Endothelial cell of umbilical vein (primary cell): Measurements from ENCODE around the gene RESP18. TPM values are rescaled to one million over a fixed set of nuclear protein-coding genes. Genes with fewer than 3 reads are reported as not detected.

Experiments used
- BruUV-seq: library from RNA; stranded (reverse); fragments of 400-500 nt; replicated peaks from 2 replicates; lab custom pipeline; 2021; lab: Mats Ljungman, UMichigan
- CTCF ChIA-PET: fragments of 300-600, 350-600 bp; sonication (Branson Sonifier 250); formaldehyde crosslinking; loops from one replicate; lab custom pipeline; 2021; ENCODE audit warnings: antibody characterized with exemption, inconsistent platforms; lab: Charles Lee
- POLR2A ChIA-PET: fragments of 300-600, 350-600 bp; sonication (Branson Sonifier 250); formaldehyde crosslinking; loops from one replicate; lab custom pipeline; 2021; ENCODE audit warnings: antibody characterized with exemption, inconsistent platforms; lab: Charles Lee
- DNase-seq: peaks from one replicate; pipeline ENCODE4 v3.0.0-alpha.2; 2011; ENCODE audit warnings: low read depth, low spot score
- FAIRE-seq: peaks from 2 replicates; lab custom pipeline; 2011; peaks lifted over from hg19 to GRCh38; lab: Jason Lieb, UNC
- H2AFZ ChIP-seq: 2 replicates; pipeline ENCODE4 v1.6.0; 2012; ENCODE audit warnings: low read depth, low read length, control low read depth, inconsistent platforms
- H3K27ac ChIP-seq: 2 replicates; pipeline ENCODE4 v1.5.1; 2011; ENCODE audit warnings: low read depth, mild to moderate bottlenecking, control low read depth, low read length, moderate library complexity; ENCODE audit not compliant: insufficient read depth
- H3K27me3 ChIP-seq, 2 experiments: 2 replicates each; pipeline versions ENCODE4 v1.6.0 to v1.6.1; 2011; ENCODE audit warnings: low read length in 2 of 2, mixed read lengths in 1 of 2; ENCODE audit not compliant: control insufficient read depth in 2 of 2, insufficient read depth in 2 of 2
- H3K36me3 ChIP-seq, 2 experiments: 2 replicates in 1 of 2; 3 replicates in 1 of 2; pipeline ENCODE4 v1.5.1; 2011; ENCODE audit warnings: low read length in 2 of 2, mild to moderate bottlenecking in 1 of 2, moderate library complexity in 1 of 2; ENCODE audit not compliant: control insufficient read depth in 2 of 2, insufficient read depth in 2 of 2; ENCODE audit errors: extremely low read depth in 1 of 2
- H3K4me1 ChIP-seq: 3 replicates; pipeline ENCODE4 v1.5.1; 2011; ENCODE audit warnings: mild to moderate bottlenecking, low read length; ENCODE audit not compliant: control insufficient read depth, insufficient read depth; ENCODE audit errors: extremely low read depth
- H3K4me2 ChIP-seq: 2 replicates; pipeline ENCODE4 v1.6.1; 2011; ENCODE audit warnings: low read length, control low read depth, mixed read lengths; ENCODE audit not compliant: insufficient read depth
- H3K4me3 ChIP-seq, 3 experiments: fragments of 200-600 bp in 1 of 3; sonication (generic), shearing (Covaris generic) in 1 of 3; replicated peaks in 1 of 3; 2 replicates each; pipeline ENCODE4 v1.5.1; 2011 to 2016; ENCODE audit warnings: control low read depth in 3 of 3, low read length in 3 of 3, mild to moderate bottlenecking in 2 of 3, inconsistent platforms in 1 of 3, low read depth in 1 of 3, moderate library complexity in 1 of 3; ENCODE audit not compliant: insufficient read depth in 1 of 3
- H3K79me2 ChIP-seq: 2 replicates; pipeline ENCODE4 v1.6.0; 2012; ENCODE audit warnings: low read length, inconsistent platforms; ENCODE audit not compliant: control insufficient read depth, insufficient read depth
- H3K9ac ChIP-seq: replicated peaks from 2 replicates; pipeline ENCODE3; 2011; ENCODE audit warnings: low read length, control low read depth; ENCODE audit not compliant: insufficient read depth; ENCODE audit errors: extremely low read depth
- H3K9me1 ChIP-seq: replicated peaks from 3 replicates; pipeline ENCODE4 v1.6.0; 2011; ENCODE audit warnings: mild to moderate bottlenecking, low read length; ENCODE audit not compliant: control insufficient read depth, insufficient read depth; ENCODE audit errors: extremely low read depth
- H3K9me3 ChIP-seq: replicated peaks from 2 replicates; pipeline ENCODE4 v1.5.1; 2012; ENCODE audit warnings: low read length, inconsistent platforms; ENCODE audit not compliant: control insufficient read depth, insufficient read depth
- H4K20me1 ChIP-seq: replicated peaks from 2 replicates; pipeline ENCODE3; 2011; ENCODE audit warnings: mild to moderate bottlenecking, low read length; ENCODE audit not compliant: control insufficient read depth, insufficient read depth; ENCODE audit errors: extremely low read depth
- CTCF ChIP-seq, 2 donors: IDR thresholded peaks; 1 replicate in 1 of 2; 2 replicates in 1 of 2; pipeline ENCODE4 v1.5.1; 2011; ENCODE audit warnings: low read length in 2 of 2, mild to moderate bottlenecking in 2 of 2, moderate library complexity in 2 of 2, control low read depth in 1 of 2, inconsistent platforms in 1 of 2, low read depth in 1 of 2; ENCODE audit not compliant: insufficient read depth in 1 of 2; ENCODE audit errors: extremely low read depth in 1 of 2
- EZH2 ChIP-seq: IDR thresholded peaks from 2 replicates; pipeline ENCODE4 v1.6.1; 2012; ENCODE audit warnings: borderline replicate concordance, low read depth, mild to moderate bottlenecking, moderate library complexity, low read length, inconsistent platforms; ENCODE audit not compliant: severe bottlenecking
- FOS ChIP-seq: IDR thresholded peaks from 2 replicates; pipeline ENCODE4 v1.6.1; 2011; ENCODE audit warnings: mild to moderate bottlenecking, low read length, moderate library complexity, borderline replicate concordance; ENCODE audit not compliant: insufficient read depth
- GATA2 ChIP-seq: IDR thresholded peaks from 2 replicates; pipeline ENCODE4 v1.7.0; 2011; ENCODE audit warnings: low read depth, mild to moderate bottlenecking, moderate library complexity, mixed read lengths, low read length; ENCODE audit not compliant: insufficient read length, insufficient read depth
- JUN ChIP-seq: IDR thresholded peaks from 2 replicates; pipeline ENCODE4 v1.6.1; 2011; ENCODE audit warnings: borderline replicate concordance, low read depth; ENCODE audit not compliant: insufficient read length, insufficient read depth
- MAX ChIP-seq: IDR thresholded peaks from 2 replicates; pipeline ENCODE4 v1.6.1; 2011; ENCODE audit not compliant: insufficient read depth, insufficient read length
- MYC ChIP-seq: IDR thresholded peaks from one replicate; pipeline ENCODE4 v1.6.1; 2011; ENCODE audit warnings: mild to moderate bottlenecking, low read depth, low read length
- POLR2A ChIP-seq: IDR thresholded peaks from 2 replicates; pipeline ENCODE4 v1.6.1; 2012; ENCODE audit warnings: low read depth, mild to moderate bottlenecking, control low read depth, low read length
- POLR2AphosphoS5 ChIP-seq: IDR thresholded peaks from 2 replicates; pipeline ENCODE4 v1.6.1; 2012; ENCODE audit warnings: low read depth, mild to moderate bottlenecking, control low read depth, low read length, moderate library complexity; ENCODE audit not compliant: insufficient read depth
- dilution Hi-C: fragments of 300-500 bp; cut with MboI; formaldehyde crosslinking; loops from one replicate; pipeline ENCODE4 v1.15.0; 2019; ENCODE audit warnings: low sequenced_read_pairs; ENCODE audit not compliant: extremely low pct_ligation_motif_present
- intact Hi-C: fragments of 100-400 bp; cut with micrococcal nuclease; formaldehyde crosslinking; loops from one replicate; pipeline ENCODE4 v1.10.0; 2022
- polyA plus RNA-seq, 4 experiments: library from polyadenylated mRNA; depleted of rRNA in 3 of 4; stranded (reverse) in 3 of 4; unstranded in 1 of 4; fragments of >200 nt; gene quantifications; 2 replicates each; pipeline versions ENCODE4 v1.2.1 to v1.2.3, GENCODE V29; 2011 to 2012; ENCODE audit warnings: missing spikeins in 1 of 4
- total RNA-seq: library from RNA; stranded (reverse); gene quantifications from 2 replicates; pipeline ENCODE4 v1.2.3, GENCODE V29; 2021

Gene RESP18
- total and polyA plus RNA-seq, 2 donors (not counting 3 experiments of a cell fraction or from before 2014, with no cell fraction given), result not detected

GRCh38 chr2:219296142-219296541 is 36.4 kb downstream of the RESP18 start:
- no peak overlapping the region for H2AFZ ChIP-seq
- dilution Hi-C loops, result no loop called here
- ChIA-PET POLR2A (no interaction called here), CTCF (interaction anchor here (1.7 to 11.2 kb wide), 9 partner anchors 12 to 266 kb away, joined by 8 to 253 read pairs (median 14); partner anchors contain the start of genes CNPPD1, DNAJB2, NHEJ1 and SLC23A3)
- DNase-seq (no peak), FAIRE-seq (no peak)
- no peak overlapping the region for H3K4me3 ChIP-seq
- no peaks in the 10 kb centered on the region for H4K20me1 ChIP-seq
- no peaks in the 10 kb centered on the region for H3K9me3 ChIP-seq
- no peak for TF ChIP-seq JUN
- TF ChIP-seq GATA2, result no peak
- no peak for TF ChIP-seq CTCF (IDR thresholded peaks at IDR 0.05; ENCODE audit: extremely low read depth in 1 of 2, insufficient read depth in 1 of 2, low read depth in 1 of 2, low read length in 2 of 2)
- no peak for TF ChIP-seq MAX
- TF ChIP-seq MYC, result no peak
- TF ChIP-seq POLR2A, result no peak
- no peak for TF ChIP-seq FOS
- TF ChIP-seq POLR2AphosphoS5, result no peak
- no peak for TF ChIP-seq EZH2
- peaks cover 1 to 9% of the 10 kb centered on the region in 2 experiments for H3K27me3 ChIP-seq
- no peaks in the 10 kb centered on the region for H3K79me2 ChIP-seq
- H3K36me3 ChIP-seq, result no peaks in the 10 kb centered on the region
- no peak overlapping the region for H3K27ac ChIP-seq
- H3K9me1 ChIP-seq, result no peaks in the 10 kb centered on the region
- H3K9ac ChIP-seq, result no peak overlapping the region
- H3K4me1 ChIP-seq, result peaks cover 4% of the 10 kb centered on the region
- intact Hi-C loops, result loop anchor here (5.0 kb wide), 2 partner anchors 91 to 314 kb away; partner anchors contain the start of gene DNPEP
- BruUV-seq, result no TSS peak
- H3K4me2 ChIP-seq, result no peak overlapping the region
